NCI-H2196 (cell line): ENCODE data around the gene TRPV3.
"Not testable (repeated sequence)": the region's sequence is repeated elsewhere in the genome, so short reads cannot be mapped to it uniquely, and the experiment has no call there.

ENCODE experiments used
- DNase-seq: peaks from one replicate; lab custom pipeline; 2025; ENCODE audit not compliant: unreplicated experiment; lab: John Stamatoyannopoulos, UW

Gene TRPV3

DNA sequence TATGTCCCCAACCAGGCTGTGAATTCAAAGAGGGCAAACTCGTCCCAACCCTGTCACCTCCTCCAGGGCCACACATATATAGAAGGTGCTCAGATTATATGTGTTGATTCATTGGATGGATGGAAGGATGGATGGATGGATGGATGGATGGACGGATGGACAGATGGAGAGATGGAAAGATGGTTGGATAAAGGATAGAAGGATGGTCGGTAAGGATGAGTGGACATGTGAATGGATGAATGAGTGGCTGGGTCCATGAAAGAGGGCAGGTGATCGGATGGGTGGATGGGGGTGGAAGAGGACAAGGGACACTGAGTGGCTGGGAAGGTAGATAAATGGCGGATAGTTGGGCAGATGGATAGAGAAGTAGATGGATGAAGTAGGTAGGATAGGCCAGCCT, 30.1 kb downstream of the TRPV3 start:
- DNase-seq, result no peak

DNA sequence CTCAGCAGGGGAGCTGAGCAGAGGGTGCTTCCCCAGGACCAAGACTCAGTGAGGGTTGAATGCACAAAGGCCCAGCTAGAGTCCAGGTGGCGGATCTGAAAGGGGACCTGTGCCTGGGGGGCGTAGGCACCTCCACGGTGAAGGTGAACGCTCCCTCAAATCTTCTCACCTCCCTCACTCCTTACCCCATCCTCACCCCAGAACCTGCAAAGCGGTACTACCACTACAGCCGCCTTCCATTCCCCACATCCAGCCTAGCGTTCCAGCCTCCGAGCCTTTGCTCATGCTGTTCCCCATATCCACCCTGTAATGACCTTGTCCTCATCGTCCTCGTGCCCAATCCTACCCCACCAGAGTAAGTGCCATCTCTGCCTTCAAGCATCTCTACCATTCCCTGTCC, 30.6 kb downstream of the TRPV3 start:
- no peak for DNase-seq

DNA sequence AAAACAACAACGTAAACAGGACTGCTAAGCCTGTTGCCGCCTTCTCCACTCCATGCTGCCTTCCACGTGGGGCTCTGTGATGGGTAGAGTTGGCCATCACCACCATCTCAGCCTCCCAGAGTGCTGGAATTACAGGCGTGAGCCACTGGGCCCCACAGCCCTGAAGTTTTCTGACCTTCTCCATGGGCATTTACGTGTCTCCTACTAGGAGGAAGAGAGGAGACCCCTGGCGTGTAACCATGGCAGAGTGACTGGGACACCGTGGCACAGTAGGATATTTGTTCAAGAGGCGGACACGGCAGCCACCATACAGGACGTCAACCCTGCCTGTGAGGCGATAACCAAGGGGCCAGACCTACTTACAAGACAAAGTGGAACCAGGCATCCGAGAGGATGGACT, 31.1 kb downstream of the TRPV3 start:
- no peak for DNase-seq

DNA sequence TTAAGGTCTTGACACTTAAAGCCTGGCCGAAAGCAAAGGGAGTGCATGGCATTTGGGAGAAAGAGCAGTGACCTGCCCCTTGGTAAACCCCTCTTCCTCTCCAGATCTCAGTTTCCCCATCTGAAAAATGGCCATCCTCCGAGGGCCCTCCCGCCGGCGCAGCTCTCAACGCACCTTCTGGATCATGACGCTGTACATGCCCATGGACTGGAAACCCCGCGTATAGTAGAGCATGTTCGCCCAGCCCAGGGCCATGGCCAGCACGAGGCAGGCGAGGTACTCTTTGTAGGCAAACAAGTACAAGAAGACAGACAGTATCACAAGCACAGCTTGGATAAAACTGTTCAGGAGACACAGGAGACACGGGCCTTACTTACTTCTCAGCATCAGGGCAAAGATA, 33.6 kb downstream of the TRPV3 start:
- DNase-seq, result no peak

DNA sequence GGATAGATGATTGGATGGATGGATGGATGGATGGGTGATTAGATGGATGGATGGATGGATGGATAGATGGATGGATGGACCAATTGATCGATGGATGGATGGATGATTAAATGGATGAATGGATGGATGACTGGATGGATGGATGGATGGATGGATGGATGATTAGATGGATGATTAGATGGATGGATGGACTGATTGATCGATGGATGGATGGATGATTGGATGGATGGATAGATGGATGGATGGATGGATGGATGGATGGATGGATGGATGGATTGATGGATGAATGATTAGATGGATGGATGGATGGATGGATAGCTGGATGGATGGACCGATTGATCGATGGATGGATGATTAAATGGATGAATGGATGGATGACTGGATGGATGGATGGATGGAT, 38.1 kb downstream of the TRPV3 start:
- not testable (repeated sequence) for DNase-seq

DNA sequence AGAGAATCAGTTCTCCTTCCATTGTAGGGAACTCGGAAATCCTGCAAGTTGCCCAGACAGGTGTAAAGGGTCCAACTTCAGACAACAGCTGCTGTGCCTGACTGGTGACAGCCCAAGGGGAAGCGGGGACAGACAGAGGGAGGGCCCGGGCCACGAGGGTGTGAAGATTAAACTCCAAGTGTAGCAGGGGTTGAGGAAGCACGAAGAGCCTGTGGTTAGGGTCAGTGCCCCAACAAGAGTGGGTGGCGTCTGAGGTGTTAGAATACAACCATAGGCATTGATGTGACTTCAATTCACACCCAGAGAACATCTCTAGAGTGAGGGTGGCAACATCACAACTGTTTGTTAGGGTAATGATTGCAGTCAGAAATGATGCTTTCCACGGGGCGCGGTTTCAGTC, 42.7 kb downstream of the TRPV3 start:
- no peak for DNase-seq

DNA sequence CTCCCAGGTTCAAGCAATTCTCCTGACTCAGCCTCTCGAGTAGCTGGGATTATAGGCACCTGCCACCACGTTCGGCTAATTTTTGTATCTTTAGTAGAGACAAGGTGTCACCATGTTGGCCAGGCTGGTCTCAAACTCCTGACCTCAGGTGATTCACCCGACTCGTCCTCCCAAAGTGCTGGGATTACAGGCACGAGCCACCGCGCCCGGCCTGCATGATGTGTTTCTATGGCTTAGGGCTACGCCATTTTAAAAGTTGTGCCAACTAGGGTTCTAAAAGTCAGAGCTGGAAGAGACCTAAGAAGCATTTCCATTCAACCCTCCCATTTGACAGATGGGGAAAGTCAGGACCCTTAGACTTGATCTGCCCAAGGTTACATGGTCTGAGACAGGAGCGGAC, 43.4 kb downstream of the TRPV3 start:
- DNase-seq, result not testable (repeated sequence)

DNA sequence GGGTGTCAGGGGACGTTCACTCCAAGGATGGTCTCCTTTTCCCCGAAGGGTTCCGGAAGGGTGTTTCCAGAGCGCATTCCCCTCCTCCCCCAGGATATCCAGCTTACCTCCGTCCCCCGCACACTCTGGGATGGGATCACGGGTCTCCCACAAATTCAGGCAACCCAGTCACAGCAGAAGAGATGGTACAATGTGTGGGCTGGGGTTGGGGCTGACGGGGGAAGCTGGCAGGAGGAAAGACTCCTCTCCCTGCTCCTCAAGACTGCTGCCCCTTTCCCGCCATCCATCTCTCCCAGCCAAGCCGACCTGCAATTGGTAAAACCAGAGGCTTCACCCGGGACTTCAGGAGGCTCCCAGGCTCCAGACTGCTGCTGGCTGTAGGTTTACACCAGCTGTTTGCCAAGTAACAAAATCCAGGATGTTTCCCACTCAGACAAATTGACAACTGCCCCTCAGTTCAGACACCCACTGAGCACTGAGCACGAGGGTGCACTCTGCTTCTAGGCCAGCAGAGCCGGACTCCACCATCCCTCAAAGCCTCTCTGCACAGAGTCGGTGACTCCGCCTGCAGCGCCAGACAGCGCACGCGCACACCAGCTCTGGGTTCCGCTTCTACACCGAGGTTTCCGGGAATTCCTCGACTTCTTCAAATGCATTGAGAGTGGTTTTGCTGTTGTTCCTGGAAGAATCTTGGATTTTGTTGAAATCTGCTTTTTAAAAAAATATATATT, 44.1 kb downstream of the TRPV3 start:
- DNase-seq, result no peak

DNA sequence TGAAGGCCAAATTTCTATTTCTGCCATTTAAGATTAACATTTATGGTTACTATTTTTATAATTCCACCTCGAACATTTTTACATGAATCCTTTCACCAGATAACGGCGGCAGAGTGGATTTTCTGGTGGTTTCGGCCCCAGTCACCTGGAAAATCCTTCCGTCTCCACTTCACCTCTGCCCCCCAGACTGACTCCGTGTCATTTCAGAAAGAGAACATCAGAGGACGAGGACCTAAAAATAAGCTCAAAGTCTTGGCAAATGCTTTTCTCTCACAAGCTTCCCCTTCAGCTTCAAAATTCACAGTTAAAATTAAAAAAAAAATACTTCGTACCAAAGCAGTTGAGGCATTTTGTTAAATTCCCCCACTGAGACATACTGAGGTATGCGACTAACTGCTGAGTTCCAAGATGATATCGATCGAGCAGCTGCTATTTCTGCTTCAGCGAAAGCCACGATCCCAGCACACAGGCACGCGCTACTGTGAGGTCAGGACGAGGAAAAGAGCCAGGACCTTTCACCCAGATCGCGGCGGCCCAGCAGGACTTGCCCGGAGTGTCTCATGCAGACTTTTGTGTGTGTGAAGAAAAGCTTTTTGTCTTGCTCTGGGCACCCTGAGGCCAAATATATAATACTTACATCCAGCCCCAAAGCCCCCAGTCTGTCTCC, 45.0 kb downstream of the TRPV3 start:
- DNase-seq, result no peak

DNA sequence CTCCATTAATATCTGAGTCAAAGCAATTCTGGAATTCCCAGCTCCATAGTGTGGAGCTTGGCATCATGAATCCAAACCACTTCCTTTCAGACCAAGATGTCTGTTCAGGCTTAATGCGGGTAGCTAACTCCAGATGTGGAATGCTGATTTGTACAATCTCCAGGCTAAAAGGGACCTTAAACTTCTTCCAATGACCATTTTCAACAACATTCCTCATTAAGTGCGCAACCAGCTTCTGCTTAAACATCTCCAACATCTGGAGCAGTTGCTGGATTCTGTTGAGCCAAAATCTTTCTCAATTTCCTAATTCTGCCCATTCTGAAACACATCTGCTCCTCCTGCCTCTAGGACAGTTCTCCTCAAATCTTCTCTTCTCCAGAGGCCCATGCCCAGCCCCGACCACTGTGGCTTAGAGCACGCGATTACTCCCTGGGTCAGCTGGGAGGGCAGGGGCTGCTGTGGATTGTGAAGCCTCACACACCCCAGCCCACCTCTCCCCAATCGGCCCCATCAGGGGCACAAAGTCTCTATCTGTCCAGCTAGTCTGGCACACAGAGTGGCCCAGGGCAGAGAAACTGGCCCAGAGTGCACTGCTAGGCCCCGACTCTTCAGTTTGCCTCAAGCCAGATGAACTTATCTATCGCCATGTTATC, 45.6 kb downstream of the TRPV3 start:
- no peak for DNase-seq

DNA sequence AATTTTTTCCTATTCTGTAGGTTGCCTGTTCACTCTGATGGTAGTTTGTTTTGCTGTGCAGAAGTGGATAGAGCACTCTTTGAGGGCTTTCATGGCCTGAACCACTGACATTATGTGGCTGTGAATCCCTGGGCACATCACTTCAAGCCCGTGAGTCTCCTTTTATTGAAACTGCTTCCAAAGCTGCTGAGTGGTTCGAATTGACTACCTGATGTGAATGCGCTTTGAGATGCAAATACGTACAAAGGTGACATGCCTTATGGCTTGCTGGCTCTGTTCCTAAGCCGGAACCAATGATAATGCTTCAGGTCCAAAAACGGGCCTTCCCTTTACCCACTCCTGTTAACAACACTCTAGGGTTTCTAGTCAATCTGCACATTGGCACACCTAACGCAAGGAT, 47.5 kb downstream of the TRPV3 start:
- DNase-seq, result no peak

DNA sequence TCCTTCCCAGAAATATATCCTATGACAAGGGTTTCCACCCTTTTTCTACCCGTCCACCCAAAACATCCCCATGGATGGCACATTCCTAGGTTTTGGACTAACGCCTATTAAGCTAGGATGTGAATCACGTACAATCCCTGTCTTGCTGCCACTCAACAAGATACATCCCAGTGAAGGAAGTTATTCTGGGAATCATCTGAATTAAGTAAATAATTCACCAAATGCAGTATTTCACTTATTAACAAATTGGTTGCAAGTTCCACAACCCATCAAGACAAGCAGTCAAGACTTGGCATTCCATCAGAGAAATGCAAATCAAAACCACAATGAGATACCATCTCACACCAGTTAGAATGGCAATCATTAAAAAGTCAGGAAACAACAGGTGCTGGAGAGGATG, 49.7 kb downstream of the TRPV3 start:
- DNase-seq, result no peak

DNA sequence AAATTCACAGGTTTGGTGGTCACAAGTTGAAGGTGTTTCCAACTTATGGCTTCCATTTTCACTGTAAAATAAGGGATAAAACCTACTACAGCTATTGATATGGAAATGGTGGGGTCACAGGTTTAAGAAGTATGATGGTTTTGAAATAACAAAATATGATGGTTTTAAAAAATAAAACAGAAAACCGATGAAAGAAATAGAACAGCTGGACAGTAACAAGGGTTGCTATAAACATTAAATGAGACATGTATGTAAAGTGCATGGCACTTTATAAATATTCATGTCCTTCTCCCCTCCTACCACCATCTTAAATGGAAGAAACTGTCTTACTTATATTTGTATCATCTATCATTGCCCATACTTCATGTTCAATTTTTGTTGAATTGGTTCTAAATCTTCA, 50.5 kb downstream of the TRPV3 start:
- DNase-seq, result no peak

DNA sequence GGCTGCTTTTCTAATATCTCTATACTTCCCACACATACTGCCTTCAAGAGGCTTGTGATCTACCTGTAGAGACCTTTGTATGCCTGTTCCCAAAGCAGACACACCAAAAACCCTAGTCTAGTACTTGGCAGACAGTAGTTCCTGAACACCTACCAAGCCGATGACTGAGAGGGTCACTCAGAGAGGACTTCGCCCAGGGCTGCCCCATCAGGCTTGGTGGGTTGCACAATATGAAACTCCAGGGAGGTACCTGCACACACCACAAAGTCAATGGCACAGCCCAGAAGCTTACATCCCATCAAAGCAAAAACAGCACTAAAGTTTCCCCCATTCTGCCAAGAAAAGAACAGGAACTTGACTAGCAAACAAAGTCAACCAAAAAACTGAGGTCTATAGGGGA, 51.6 kb downstream of the TRPV3 start:
- DNase-seq, result no peak

DNA sequence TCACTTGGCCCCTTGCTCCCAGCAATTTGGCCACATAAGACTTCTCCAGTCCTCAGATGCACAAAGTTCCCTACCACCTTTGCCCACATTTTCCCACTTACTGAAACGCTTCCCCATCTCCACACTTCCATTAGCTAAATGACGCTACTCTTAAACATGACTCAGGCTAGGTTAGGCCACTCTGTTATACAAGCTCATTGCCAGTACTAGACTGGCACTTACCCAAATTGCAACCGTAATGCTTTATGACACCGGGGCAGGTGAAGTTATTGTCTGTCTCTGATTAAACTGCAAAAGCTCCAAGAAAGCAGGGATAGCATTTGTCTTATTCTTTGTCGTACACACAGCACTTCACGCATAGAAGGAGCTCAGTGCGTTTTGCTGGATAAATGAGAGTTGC, 52.6 kb downstream of the TRPV3 start:
- no peak for DNase-seq

DNA sequence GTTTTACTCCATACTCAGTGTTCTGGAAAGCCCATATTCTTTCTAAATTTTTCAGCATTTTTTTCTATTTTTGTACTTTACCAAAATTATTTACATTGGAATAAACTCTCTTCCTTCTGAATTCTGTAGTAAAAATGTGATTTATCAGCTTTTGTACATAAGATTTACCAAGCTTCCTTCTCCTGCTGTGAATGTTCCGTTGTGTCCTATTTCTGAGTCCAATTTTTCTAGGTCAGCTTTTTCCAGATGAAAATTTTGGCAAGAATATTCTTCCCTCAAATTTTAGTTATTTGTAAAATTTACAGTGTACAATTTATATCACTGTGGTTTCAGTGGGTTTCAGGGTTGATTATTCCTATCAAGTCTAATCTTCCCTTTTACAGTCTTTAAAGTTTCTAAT, 54.3 kb downstream of the TRPV3 start:
- no peak for DNase-seq

DNA sequence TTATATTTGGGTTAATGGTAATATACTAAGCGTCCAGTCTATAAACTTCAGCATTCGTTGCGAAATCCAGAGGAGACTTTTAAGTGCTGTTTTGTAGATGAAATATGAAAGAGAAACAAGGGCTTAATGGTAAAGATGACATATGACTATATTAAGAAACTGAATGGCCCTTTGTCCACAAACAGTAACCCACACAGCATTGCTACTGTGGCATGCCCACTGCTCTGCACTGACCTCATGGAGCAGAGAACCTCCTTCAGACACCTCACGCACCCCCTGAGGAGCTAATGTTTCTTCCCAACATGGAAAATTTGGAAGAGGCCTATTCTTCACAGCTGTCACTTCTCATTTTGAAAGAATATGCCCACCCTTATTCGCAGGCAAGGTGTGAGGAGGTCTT, 55.1 kb downstream of the TRPV3 start:
- DNase-seq, result no peak

DNA sequence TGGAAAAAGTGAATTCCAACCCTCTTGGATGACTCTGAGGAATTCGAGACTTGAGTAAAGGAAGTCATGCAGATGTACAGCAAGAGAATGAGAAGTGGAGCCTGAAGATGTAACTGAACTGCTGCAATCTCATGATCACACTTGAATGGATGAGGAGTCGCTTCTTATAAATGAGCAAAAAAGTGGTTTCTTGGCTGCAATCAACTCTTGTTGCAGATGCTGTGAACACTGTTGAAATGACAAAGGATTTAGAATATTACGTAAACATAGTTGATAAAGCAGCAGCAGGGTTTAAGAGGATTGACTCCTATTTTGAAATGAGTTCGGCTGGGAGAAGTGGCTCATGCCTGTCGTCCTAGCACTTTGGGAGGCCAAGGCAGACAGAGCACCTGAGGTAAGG, 56.3 kb downstream of the TRPV3 start:
- no peak for DNase-seq

DNA sequence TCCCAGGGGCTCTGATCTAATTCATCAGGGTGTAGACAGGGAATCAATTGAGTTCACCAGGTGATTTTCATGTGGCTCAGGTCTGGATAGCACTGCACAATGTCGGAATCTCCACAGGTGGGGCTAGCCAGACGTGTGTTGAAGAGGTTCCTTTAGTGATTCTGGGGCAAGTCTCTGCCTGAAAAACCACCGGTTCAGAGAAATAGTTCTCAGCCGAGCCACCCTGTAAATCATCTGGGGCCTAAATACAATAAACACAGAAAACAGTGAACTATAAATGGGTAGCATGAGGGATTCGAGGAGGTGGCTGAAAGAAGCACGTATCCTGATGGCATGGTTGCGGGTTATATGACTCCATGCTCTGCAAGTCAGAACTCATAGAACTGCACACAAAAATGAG, 60.5 kb downstream of the TRPV3 start:
- no peak for DNase-seq

DNA sequence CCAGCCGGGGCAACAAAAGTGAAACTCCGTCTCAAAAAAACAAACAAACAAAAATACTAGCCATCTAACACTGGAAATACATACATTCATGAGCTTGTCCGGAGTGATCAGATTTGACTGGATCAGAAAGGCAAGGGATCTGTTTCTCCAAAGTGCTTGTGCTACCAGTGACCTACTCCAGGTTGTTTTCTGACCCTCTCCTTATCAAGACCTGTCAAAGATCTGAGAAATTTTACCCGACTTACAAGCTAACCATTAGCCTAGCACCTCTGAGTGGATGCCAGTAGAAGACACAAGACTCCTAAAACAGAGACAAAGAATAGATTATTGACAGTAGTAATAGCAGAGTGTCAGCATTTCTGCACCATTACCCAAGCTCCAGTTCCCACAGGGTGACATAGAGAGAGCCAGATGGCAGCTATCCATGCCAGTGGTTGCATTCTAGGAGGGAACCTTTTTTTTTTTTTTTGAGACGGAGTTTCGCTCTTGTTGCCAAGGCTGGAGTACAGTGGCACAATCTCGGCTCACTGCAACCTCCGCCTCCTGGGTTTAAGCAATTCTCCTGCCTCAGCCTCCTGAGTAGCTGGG, 72.0 kb downstream of the TRPV3 start:
- DNase-seq, result no peak

DNA sequence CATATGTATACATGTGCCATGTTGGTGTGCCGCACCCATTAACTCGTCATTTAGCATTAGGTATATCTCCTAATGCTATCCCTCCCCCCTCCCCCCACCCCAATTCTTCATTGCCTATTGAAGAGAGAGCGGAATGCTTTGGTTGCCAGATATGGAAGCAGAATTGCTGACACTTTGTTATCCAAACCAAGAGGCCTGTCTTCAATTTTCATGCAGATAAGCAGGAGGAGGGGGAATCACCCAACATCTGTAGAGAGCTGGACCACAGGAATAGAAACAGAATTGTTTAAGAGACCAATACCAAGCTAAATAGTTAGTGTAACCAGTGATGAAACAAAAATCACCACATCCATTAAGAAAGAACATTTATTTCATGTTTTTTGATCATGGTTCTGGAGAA, 74.8 kb downstream of the TRPV3 start:
- no peak for DNase-seq

DNA sequence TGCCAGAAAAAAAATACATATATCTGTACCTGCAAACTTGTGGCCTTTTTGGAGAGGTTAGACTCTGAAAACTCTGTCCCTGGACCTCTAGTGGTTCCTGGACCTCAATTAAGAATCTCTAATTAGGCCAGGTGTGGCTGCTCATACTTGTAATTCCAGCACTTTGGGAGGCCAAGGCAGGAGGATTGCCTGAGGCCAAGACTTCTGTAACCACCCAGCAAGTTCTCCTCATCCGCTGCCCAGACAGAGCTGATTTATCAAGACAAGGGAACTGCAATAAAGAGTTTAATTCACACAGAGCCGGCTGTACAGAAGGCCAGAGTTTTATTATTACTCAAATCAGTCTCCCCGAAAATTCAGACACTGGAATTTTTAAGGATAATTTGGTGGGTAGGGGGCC, 77.6 kb downstream of the TRPV3 start:
- no peak for DNase-seq
